ENCODE measurements around the gene GUCY1B1.

DNA sequence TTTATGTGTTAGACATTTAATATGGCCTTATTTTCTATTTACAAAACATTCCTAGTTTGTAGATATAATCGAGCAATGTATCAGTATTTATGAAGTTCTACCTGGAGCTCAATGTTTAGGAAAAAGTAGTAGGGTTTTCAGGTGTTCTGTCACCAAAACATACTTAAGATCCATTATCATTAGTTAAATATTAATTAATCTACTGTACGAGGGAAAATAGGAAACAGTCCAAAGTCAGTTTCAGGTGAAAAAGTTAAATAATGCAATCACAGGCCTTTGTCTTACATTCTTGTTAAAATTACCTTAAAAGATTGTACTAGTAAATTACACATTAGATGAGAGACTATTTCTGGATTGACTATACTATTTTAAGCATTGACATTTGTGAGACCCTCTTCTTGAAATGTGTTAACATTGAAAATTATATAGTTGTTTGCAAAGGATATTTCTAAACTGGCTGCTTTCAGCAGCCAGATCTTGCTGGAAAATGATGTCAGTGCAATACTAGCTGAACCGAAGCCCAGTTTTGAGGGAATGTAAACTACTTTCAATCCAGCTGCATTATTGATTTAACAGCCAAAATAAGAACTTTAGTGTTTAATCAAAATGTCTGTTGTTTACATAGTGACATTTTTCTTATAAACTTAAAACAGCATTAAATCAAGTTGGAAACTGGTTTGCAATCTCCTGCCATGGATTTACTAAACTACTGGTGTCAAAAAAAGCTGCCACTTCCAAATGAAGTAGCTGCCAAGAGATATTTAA is 19.3 kb downstream of the GUCY1B1 start:
- no peak for TF ChIP-seq EZH2 (IDR thresholded peaks at IDR 0.05; ENCODE audit: low read depth)
- TF ChIP-seq CTCF (conservative IDR thresholded peaks at IDR 0.05), result no peak

Data from PC-9 (cell line).